Heart right ventricle (tissue), 16 donors: ENCODE data around the gene PHC2. TPM values are rescaled to one million over a fixed set of nuclear protein-coding genes. Genes with fewer than 3 reads are reported as not detected.

Experiments
- ATAC-seq, 8 donors: fragments of 200-7000 bp; cut with Tn5 transposase; one replicate each; pipeline ENCODE4 v1.9.1; 2020; ENCODE audit warnings: mild to moderate bottlenecking in 8 of 8, moderate library complexity in 8 of 8, moderate number of reproducible peaks in 1 of 8
- DNase-seq, 2 donors: peaks; one replicate each; pipeline ENCODE4 v3.0.0-alpha.2; 2020
- H3K27ac ChIP-seq, 10 donors: fragments of 200-600 bp; sonication (generic) in 2 of 10; one replicate each; pipeline versions ENCODE4 v1.5.0 to v1.8.0; 2020 to 2022; ENCODE audit warnings: mild to moderate bottlenecking in 3 of 10
- H3K27me3 ChIP-seq, 7 donors: fragments of 200-600 bp; one replicate each; pipeline ENCODE4 v1.8.0; 2021 to 2022; ENCODE audit warnings: mild to moderate bottlenecking in 2 of 7
- H3K36me3 ChIP-seq, 9 donors: fragments of 200-600 bp; sonication (generic) in 1 of 9; one replicate each; pipeline versions ENCODE4 v1.5.0 to v1.8.0; 2020 to 2022; ENCODE audit warnings: mild to moderate bottlenecking in 2 of 9
- H3K4me1 ChIP-seq, 9 donors: fragments of 200-600 bp; sonication (generic) in 1 of 9; one replicate each; pipeline versions ENCODE4 v1.5.0 to v1.8.0; 2020 to 2022; ENCODE audit warnings: mild to moderate bottlenecking in 4 of 9
- H3K4me3 ChIP-seq, 10 donors: fragments of 200-600 bp; sonication (generic) in 2 of 10; one replicate each; pipeline versions ENCODE4 v1.5.0 to v1.8.0; 2020 to 2022; ENCODE audit warnings: mild to moderate bottlenecking in 7 of 10, moderate library complexity in 2 of 10
- H3K9me3 ChIP-seq, 11 donors: fragments of 200-600 bp in 10 of 11; sonication (generic) in 2 of 11; one replicate each; pipeline versions ENCODE4 v1.5.0 to v1.8.0; 2013 to 2022; ENCODE audit warnings: mild to moderate bottlenecking in 2 of 11, control low read depth in 1 of 11, moderate library complexity in 1 of 11
- CTCF ChIP-seq, 9 donors: fragments of 200-600 bp; sonication (generic) in 2 of 9; IDR thresholded peaks; one replicate each; pipeline versions ENCODE4 v1.5.0 to v1.8.0; 2021 to 2022; ENCODE audit warnings: antibody characterized with exemption in 9 of 9, mild to moderate bottlenecking in 5 of 9, moderate library complexity in 1 of 9
- WGBS, 2 donors: extraction: QIAGEN DNeasy Blood & Tissue Kit; methylation state at CpG; one replicate each; pipeline ENCODE4 v1.1.7; 2013; ENCODE audit warnings: inconsistent platforms in 1 of 2; 5-methylcytosine and 5-hydroxymethylcytosine counted together
- intact Hi-C, 10 donors: fragments of 100-400 bp; cut with DNase I; formaldehyde crosslinking; loops; one replicate each; pipeline versions ENCODE4 v1.11.1 to v1.14.2; 2022
- polyA plus RNA-seq, 2 donors: library from polyadenylated mRNA; stranded (reverse); fragments of 200-250 nt; gene quantifications; one replicate each; pipeline ENCODE4 v1.2.3, GENCODE V29; 2013
- total RNA-seq, 10 donors: library from RNA; stranded (reverse); fragmentation: NEBNext Ultra II Directional in 3 of 10; extraction: Animal tissue kit (Norgen Biotek cat#: 25700) in 3 of 10; gene quantifications; one replicate each; pipeline versions ENCODE4 v1.2.1 to v1.2.4, GENCODE V29; 2021 to 2023
- donor health status: Arrhythmogenic right ventricular cardiomyopathy.
- donor health status: ischemic (EF 13 %, LVEDD 7.1; RV severe dilation, severe dysfunction).
- donor health status: healthy with polysubstance abuse.
- donor health status: DM: no; HTN: yes; CAD: no.
- donor health status: DM: no; HTN: no; CAD: no.
- donor health status: ischemic (EF 25% LVEDD 6.9; RV normal size, moderate dysfunction).
- donor health status: ischemic (EF 25% LVEDD 5.7; RV mildly dilated, moderate dysfunction).
- donor health status: healthy.
- donor health status: DM: yes; HTN: yes; CAD: no.
- donor health status: Ischemic cardiomyopathy.
- donor health status: ischemic (EF 35%, LVEDD 5.7; RV mildly dilated, moderate dysfunction).
- donor health status: nonischemic (EF 11% LVEDD 7.7; RV severe dilation, severe dysfunction).
- donor health status: DM: yes; HTN: yes; CAD: no.
- donor health status: PGD.
- donor health status: ischemic (EF 29% LVEDD 5.4; RV normal size, mild dysfunction).
- donor health status: nonischemic (EF 23%, LVEDD 6.1; RV moderate dilation, normal function).

Gene PHC2
- total and polyA plus RNA-seq, 12 donors: 81.2 to 136 (median 99.3) TPM

GRCh38 chr1:33400153-33400911 is 30.6 kb downstream of the PHC2 start:
- DNase-seq (no peak), ATAC-seq (peak; percentile 72 to 95 (median 87))
- Histone ChIP-seq H3K27ac (peak overlapping the region; percentile 33 to 81 (median 68)), H3K4me1 (peaks cover 3 to 54% (median 17%) of the 10 kb centered on the region in 9 donors), H3K9me3 (no peaks in the 10 kb centered on the region), H3K36me3 (peaks cover 0 to 9% (median 0%) of the 10 kb centered on the region in 9 donors), H3K27me3 (no peaks in the 10 kb centered on the region), H3K4me3 (no peak overlapping the region)
- intact Hi-C loops: loop anchor here in 1 of 10 donors (5.0 kb wide), 1 partner anchor 57 kb away; no protein-coding TSS in a partner anchor
- TF ChIP-seq CTCF (IDR thresholded peaks at IDR 0.05): no peak
- 39 to 43% methylated on average over 4 of the region's 4 CpGs for WGBS, 2 donors

GRCh38 chr1:33399375-33399774 is 31.5 kb downstream of the PHC2 start:
- intact Hi-C loops: no loop called here
- Histone ChIP-seq H3K4me3 (no peak overlapping the region), H3K4me1 (peaks cover 3 to 58% (median 17%) of the 10 kb centered on the region in 9 donors), H3K27me3 (no peaks in the 10 kb centered on the region), H3K9me3 (no peaks in the 10 kb centered on the region), H3K36me3 (peaks cover 0 to 9% (median 0%) of the 10 kb centered on the region in 9 donors), H3K27ac (peak overlapping the region; percentile 33 to 81 (median 68))
- DNase-seq (no peak), ATAC-seq (peak in 7 of 8 donors; percentile 15 to 57 (median 36))
- no peak for TF ChIP-seq CTCF (IDR thresholded peaks at IDR 0.05)
- 39 to 44% methylated on average over 3 of the region's 3 CpGs for WGBS, 2 donors

- no peak for ATAC-seq
- Histone ChIP-seq H3K4me1 (peaks cover 3 to 70% (median 17%) of the 10 kb centered on the region in 9 donors), H3K27ac (peak overlapping the region in 2 of 10 donors; percentile 19 to 38), H3K9me3 (no peaks in the 10 kb centered on the region), H3K27me3 (no peaks in the 10 kb centered on the region), H3K36me3 (peaks cover 0 to 9% (median 0%) of the 10 kb centered on the region in 9 donors), H3K4me3 (no peak overlapping the region)
- DNase-seq: no peak
- intact Hi-C loops: no loop called here
- TF ChIP-seq CTCF (IDR thresholded peaks at IDR 0.05): no peak
Measured at GRCh38 chr1:33397994-33398393, 32.9 kb downstream of the PHC2 start.

- H3K4me1 ChIP-seq: peaks cover 5 to 78% (median 17%) of the 10 kb centered on the region in 9 donors
- intact Hi-C loops: no loop called here
- peak overlapping the region in 2 of 10 donors; percentile 19 to 49 for H3K27ac ChIP-seq
- H3K36me3 ChIP-seq: peaks cover 0 to 9% (median 0%) of the 10 kb centered on the region in 9 donors
- 88% methylated on average over 2 of the region's 2 CpGs for WGBS, 2 donors
- no peak overlapping the region for H3K4me3 ChIP-seq
- no peak for ATAC-seq
- H3K27me3 ChIP-seq: no peaks in the 10 kb centered on the region
- H3K9me3 ChIP-seq: no peaks in the 10 kb centered on the region
- DNase-seq: no peak
- no peak for TF ChIP-seq CTCF (IDR thresholded peaks at IDR 0.05)
Measured at GRCh38 chr1:33397125-33397506, 33.8 kb downstream of the PHC2 start.
